ENCODE data around the gene RALGDS.
"Not testable (repeated sequence)": the region's sequence is repeated elsewhere in the genome, so short reads cannot be mapped to it uniquely, and the experiment has no call there.

The RALGDS gene

GRCh38 chr9:133080161-133080560, 40.9 kb downstream of the RALGDS start:
- Histone ChIP-seq H3K4me3 (no peak overlapping the region), H3K27me3 (no peaks in the 10 kb centered on the region), H4K20me1 (no peaks in the 10 kb centered on the region)

GRCh38 chr9:133078486-133078885, 42.6 kb downstream of the RALGDS start:
- TF ChIP-seq Cebpa-rat (IDR thresholded peaks at IDR 0.05), result no peak
- Histone ChIP-seq H3K4me2 (no peak overlapping the region), H3K27me3 (no peaks in the 10 kb centered on the region), H3K36me3 (no peaks in the 10 kb centered on the region), H4K20me1 (no peaks in the 10 kb centered on the region), H3K9me3 (replicated peaks in 1 of 11) (no peaks in the 10 kb centered on the region), H3K4me1 (peaks cover under 1 to 32% (median 28%) of the 10 kb centered on the region in 10 experiments; a peak in 19 of 20 replicates), H3K27ac (no peak overlapping the region), H3K9ac (no peak overlapping the region), H3K4me3 (no peak overlapping the region)

More at GRCh38 chr9:133080161-133080560, 40.9 kb downstream of the RALGDS start:
- Histone ChIP-seq H3K9ac (no peak overlapping the region), H3K27ac (no peak overlapping the region), H3K36me3 (no peaks in the 10 kb centered on the region), H3K9me3 (replicated peaks in 1 of 11) (no peaks in the 10 kb centered on the region), H3K4me1 (peaks cover 0 to 31% (median 25%) of the 10 kb centered on the region in 10 experiments; a peak in 16 of 20 replicates), H3K4me2 (peak overlapping the region in 9 of 11 experiments; percentile 21 to 68 (median 54); a peak in 15 of 22 replicates)
- TF ChIP-seq Cebpa-rat (IDR thresholded peaks at IDR 0.05), result no peak

GRCh38 chr9:133076691-133077090, 44.3 kb downstream of the RALGDS start:
- Histone ChIP-seq H3K4me1 (peaks cover 14 to 41% (median 37%) of the 10 kb centered on the region in 10 experiments), H3K27ac (no peak overlapping the region), H4K20me1 (no peaks in the 10 kb centered on the region), H3K4me2 (no peak overlapping the region), H3K9ac (no peak overlapping the region), H3K9me3 (replicated peaks in 1 of 11) (no peaks in the 10 kb centered on the region), H3K27me3 (no peaks in the 10 kb centered on the region), H3K4me3 (no peak overlapping the region), H3K36me3 (no peaks in the 10 kb centered on the region)
- TF ChIP-seq Cebpa-rat (IDR thresholded peaks at IDR 0.05), result no peak

- Histone ChIP-seq H4K20me1 (no peaks in the 10 kb centered on the region), H3K9ac (no peak overlapping the region), H3K9me3 (replicated peaks in 1 of 11) (no peaks in the 10 kb centered on the region), H3K4me1 (peaks cover 14 to 36% (median 33%) of the 10 kb centered on the region in 10 experiments), H3K4me2 (no peak overlapping the region), H3K27ac (no peak overlapping the region), H3K36me3 (no peaks in the 10 kb centered on the region), H3K4me3 (no peak overlapping the region), H3K27me3 (no peaks in the 10 kb centered on the region)
- TF ChIP-seq Cebpa-rat (IDR thresholded peaks at IDR 0.05), result no peak
Observed at GRCh38 chr9:133075925-133076630, 45.0 kb downstream of the RALGDS start.

GRCh38 chr9:133074111-133074651, 46.9 kb downstream of the RALGDS start:
- no peak overlapping the region for H3K4me2 ChIP-seq
- H3K9me3 ChIP-seq (replicated peaks in 1 of 11), result no peaks in the 10 kb centered on the region
- H3K36me3 ChIP-seq, result 0 out of 22 replicates have a peak, but pooled peaks cover 0 to 5% (median 0%) of the 10 kb centered on the region in 11 experiments
- no peak overlapping the region for H3K4me3 ChIP-seq
- H3K27me3 ChIP-seq, result no peaks in the 10 kb centered on the region
- peaks cover 14 to 26% (median 23%) of the 10 kb centered on the region in 10 experiments for H3K4me1 ChIP-seq
- TF ChIP-seq Cebpa-rat (IDR thresholded peaks at IDR 0.05), result no peak
- no peak overlapping the region for H3K27ac ChIP-seq
- no peaks in the 10 kb centered on the region; a peak in 1 of 22 replicates for H4K20me1 ChIP-seq
- no peak overlapping the region for H3K9ac ChIP-seq

GRCh38 chr9:133073086-133074014, 47.7 kb downstream of the RALGDS start:
- Histone ChIP-seq H4K20me1 (no peaks in the 10 kb centered on the region; a peak in 1 of 22 replicates), H3K27ac (peak overlapping the region in 8 of 11 experiments; percentile 2 to 56 (median 30); a peak in 9 of 22 replicates), H3K27me3 (no peaks in the 10 kb centered on the region), H3K9ac (peak overlapping the region in 2 of 11 experiments; percentile 31 to 40; a peak in 2 of 22 replicates), H3K4me1 (peaks cover 14 to 26% (median 23%) of the 10 kb centered on the region in 10 experiments), H3K36me3 (0 out of 22 replicates have a peak, but pooled peaks cover 0 to 5% (median 0%) of the 10 kb centered on the region in 11 experiments), H3K9me3 (replicated peaks in 1 of 11) (no peaks in the 10 kb centered on the region), H3K4me3 (no peak overlapping the region), H3K4me2 (peak overlapping the region; percentile 40 to 77 (median 54); a peak in 20 of 22 replicates)
- no peak for TF ChIP-seq Cebpa-rat (IDR thresholded peaks at IDR 0.05)

- not testable (repeated sequence) for H3K27me3 ChIP-seq; H3K9me3 ChIP-seq (replicated peaks in 1 of 11); H3K4me3 ChIP-seq; H4K20me1 ChIP-seq; H3K9ac ChIP-seq
- Histone ChIP-seq H3K4me1 (peaks cover 14 to 26% (median 23%) of the 10 kb centered on the region in 10 experiments), H3K27ac (peak overlapping the region in 3 of 11 experiments; percentile 31 to 34 (median 32); a peak in 4 of 22 replicates), H3K4me2 (peak overlapping the region in 10 of 11 experiments; percentile 40 to 77 (median 55); a peak in 19 of 22 replicates), H3K36me3 (peaks cover 0 to 11% (median 0%) of the 10 kb centered on the region in 11 experiments; a peak in 2 of 22 replicates)
Observed at GRCh38 chr9:133072210-133072609, 48.8 kb downstream of the RALGDS start.

GRCh38 chr9:133071484-133072150, 49.4 kb downstream of the RALGDS start:
- no peak for TF ChIP-seq Cebpa-rat (IDR thresholded peaks at IDR 0.05)
- Histone ChIP-seq H3K9ac (no peak overlapping the region), H3K9me3 (replicated peaks in 1 of 11) (no peaks in the 10 kb centered on the region)

GRCh38 chr9:133070985-133071384, 50.1 kb downstream of the RALGDS start:
- Histone ChIP-seq H3K4me1 (peaks cover 14 to 26% (median 23%) of the 10 kb centered on the region in 10 experiments), H3K36me3 (peaks cover 0 to 15% (median 0%) of the 10 kb centered on the region in 11 experiments; a peak in 2 of 22 replicates)
- not testable (repeated sequence) for H3K4me3 ChIP-seq; H3K9me3 ChIP-seq (replicated peaks in 1 of 11); H3K27ac ChIP-seq; H4K20me1 ChIP-seq; H3K9ac ChIP-seq; H3K4me2 ChIP-seq; H3K27me3 ChIP-seq

More at GRCh38 chr9:133071484-133072150, 49.4 kb downstream of the RALGDS start:
- H3K36me3 ChIP-seq, result peaks cover 0 to 14% (median 0%) of the 10 kb centered on the region in 11 experiments; a peak in 2 of 22 replicates
- H3K27ac ChIP-seq, result no peak overlapping the region
- no peaks in the 10 kb centered on the region; a peak in 1 of 22 replicates for H4K20me1 ChIP-seq
- H3K4me2 ChIP-seq, result peak overlapping the region in 7 of 11 experiments; percentile 40 to 77 (median 60); a peak in 12 of 22 replicates
- H3K4me1 ChIP-seq, result peaks cover 14 to 26% (median 23%) of the 10 kb centered on the region in 10 experiments
- no peaks in the 10 kb centered on the region for H3K27me3 ChIP-seq
- no peak overlapping the region for H3K4me3 ChIP-seq

- H3K9me3 ChIP-seq (replicated peaks in 1 of 11); H3K4me2 ChIP-seq; H3K4me3 ChIP-seq; H3K9ac ChIP-seq; H4K20me1 ChIP-seq; H3K27me3 ChIP-seq; H3K27ac ChIP-seq: not testable (repeated sequence)
- H3K4me1 ChIP-seq, result peaks cover 14 to 26% (median 23%) of the 10 kb centered on the region in 10 experiments
- peaks cover 0 to 18% (median 0%) of the 10 kb centered on the region in 11 experiments; a peak in 2 of 22 replicates for H3K36me3 ChIP-seq
Observed at GRCh38 chr9:133070500-133070961, 50.5 kb downstream of the RALGDS start.

GRCh38 chr9:133068431-133068830, 52.6 kb downstream of the RALGDS start:
- not testable (repeated sequence) for H3K4me3 ChIP-seq; H3K4me2 ChIP-seq; H3K27ac ChIP-seq; H3K9me3 ChIP-seq (replicated peaks in 1 of 11); H3K9ac ChIP-seq; H3K27me3 ChIP-seq
- Histone ChIP-seq H3K4me1 (peaks cover 13 to 38% (median 36%) of the 10 kb centered on the region in 10 experiments), H4K20me1 (peaks cover 0 to 17% (median 10%) of the 10 kb centered on the region in 11 experiments; a peak in 11 of 22 replicates), H3K36me3 (peaks cover 0 to 31% (median 0%) of the 10 kb centered on the region in 11 experiments; a peak in 3 of 22 replicates)
